Osteocyte (in vitro differentiated cells): ENCODE results near the gene TNK2. TPM values are rescaled to one million over a fixed set of nuclear protein-coding genes. Genes with fewer than 3 reads are reported as not detected.

Experiments
- DNase-seq: peaks from one replicate; pipeline ENCODE4 v3.0.0; 2021; ENCODE audit warnings: mixed read lengths; ENCODE audit not compliant: unreplicated experiment; ENCODE audit errors: extremely low spot score
- H3K27ac Mint-ChIP-seq: one replicate; pipeline ENCODE4 v1.8.0; 2021; ENCODE audit warnings: mild to moderate bottlenecking, mixed read lengths; ENCODE audit not compliant: unreplicated experiment
- H3K27me3 Mint-ChIP-seq: one replicate; pipeline ENCODE4 v1.8.0; 2021; ENCODE audit warnings: mixed read lengths; ENCODE audit not compliant: unreplicated experiment
- H3K36me3 Mint-ChIP-seq: one replicate; pipeline ENCODE4 v1.8.0; 2021; ENCODE audit warnings: mixed read lengths; ENCODE audit not compliant: unreplicated experiment
- H3K4me1 Mint-ChIP-seq: one replicate; pipeline ENCODE4 v1.8.0; 2021; ENCODE audit warnings: mixed read lengths; ENCODE audit not compliant: unreplicated experiment
- H3K4me3 Mint-ChIP-seq: one replicate; pipeline ENCODE4 v1.8.0; 2021; ENCODE audit warnings: mild to moderate bottlenecking, moderate library complexity, mixed read lengths; ENCODE audit not compliant: unreplicated experiment
- H3K9me3 Mint-ChIP-seq: one replicate; pipeline ENCODE4 v1.8.0; 2021; ENCODE audit warnings: mixed read lengths; ENCODE audit not compliant: unreplicated experiment
- total RNA-seq: library from RNA; stranded (reverse); gene quantifications from 2 replicates; pipeline ENCODE4 v1.2.1, GENCODE V29; 2021
- TF ChIP-seq, protein P1 (sequence below): fragments of 200-600 bp; sonication (generic); IDR thresholded peaks from 2 replicates; pipeline ENCODE4 v1.5.0; 2021; ENCODE audit warnings: antibody characterized with exemption, mild to moderate bottlenecking, moderate library complexity

TNK2 gene
- total RNA-seq, 1 donor from 2014 or later: 54.2 TPM

DNA sequence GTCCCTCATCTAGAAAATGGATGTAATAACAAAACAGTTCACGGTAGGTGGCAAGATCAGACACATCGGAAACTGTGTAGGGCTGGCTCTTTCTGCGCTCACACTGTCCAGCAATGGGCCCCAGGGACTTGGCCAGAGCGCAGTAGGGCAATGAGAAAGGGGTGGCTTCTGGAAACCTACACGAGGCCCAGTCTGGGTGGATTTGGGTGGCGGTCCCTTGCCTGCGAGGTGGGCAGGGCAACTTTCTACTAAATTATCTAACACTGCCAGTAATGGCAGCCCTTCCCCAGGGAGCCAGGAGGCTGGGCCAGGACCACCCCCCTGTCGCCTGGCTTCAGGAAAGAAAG is 2.1 kb upstream of the TNK2 start:
- Mint-ChIP-seq H3K4me1 (peaks cover 42% of the 10 kb centered on the region), H3K36me3 (no peaks in the 10 kb centered on the region), H3K27ac (no peak overlapping the region), H3K9me3 (no peaks in the 10 kb centered on the region), H3K4me3 (peak overlapping the region; percentile 69), H3K27me3 (no peaks in the 10 kb centered on the region)
- TF ChIP-seq, protein P1, sequence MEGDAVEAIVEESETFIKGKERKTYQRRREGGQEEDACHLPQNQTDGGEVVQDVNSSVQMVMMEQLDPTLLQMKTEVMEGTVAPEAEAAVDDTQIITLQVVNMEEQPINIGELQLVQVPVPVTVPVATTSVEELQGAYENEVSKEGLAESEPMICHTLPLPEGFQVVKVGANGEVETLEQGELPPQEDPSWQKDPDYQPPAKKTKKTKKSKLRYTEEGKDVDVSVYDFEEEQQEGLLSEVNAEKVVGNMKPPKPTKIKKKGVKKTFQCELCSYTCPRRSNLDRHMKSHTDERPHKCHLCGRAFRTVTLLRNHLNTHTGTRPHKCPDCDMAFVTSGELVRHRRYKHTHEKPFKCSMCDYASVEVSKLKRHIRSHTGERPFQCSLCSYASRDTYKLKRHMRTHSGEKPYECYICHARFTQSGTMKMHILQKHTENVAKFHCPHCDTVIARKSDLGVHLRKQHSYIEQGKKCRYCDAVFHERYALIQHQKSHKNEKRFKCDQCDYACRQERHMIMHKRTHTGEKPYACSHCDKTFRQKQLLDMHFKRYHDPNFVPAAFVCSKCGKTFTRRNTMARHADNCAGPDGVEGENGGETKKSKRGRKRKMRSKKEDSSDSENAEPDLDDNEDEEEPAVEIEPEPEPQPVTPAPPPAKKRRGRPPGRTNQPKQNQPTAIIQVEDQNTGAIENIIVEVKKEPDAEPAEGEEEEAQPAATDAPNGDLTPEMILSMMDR: no peak
- DNase-seq: no peak

DNA sequence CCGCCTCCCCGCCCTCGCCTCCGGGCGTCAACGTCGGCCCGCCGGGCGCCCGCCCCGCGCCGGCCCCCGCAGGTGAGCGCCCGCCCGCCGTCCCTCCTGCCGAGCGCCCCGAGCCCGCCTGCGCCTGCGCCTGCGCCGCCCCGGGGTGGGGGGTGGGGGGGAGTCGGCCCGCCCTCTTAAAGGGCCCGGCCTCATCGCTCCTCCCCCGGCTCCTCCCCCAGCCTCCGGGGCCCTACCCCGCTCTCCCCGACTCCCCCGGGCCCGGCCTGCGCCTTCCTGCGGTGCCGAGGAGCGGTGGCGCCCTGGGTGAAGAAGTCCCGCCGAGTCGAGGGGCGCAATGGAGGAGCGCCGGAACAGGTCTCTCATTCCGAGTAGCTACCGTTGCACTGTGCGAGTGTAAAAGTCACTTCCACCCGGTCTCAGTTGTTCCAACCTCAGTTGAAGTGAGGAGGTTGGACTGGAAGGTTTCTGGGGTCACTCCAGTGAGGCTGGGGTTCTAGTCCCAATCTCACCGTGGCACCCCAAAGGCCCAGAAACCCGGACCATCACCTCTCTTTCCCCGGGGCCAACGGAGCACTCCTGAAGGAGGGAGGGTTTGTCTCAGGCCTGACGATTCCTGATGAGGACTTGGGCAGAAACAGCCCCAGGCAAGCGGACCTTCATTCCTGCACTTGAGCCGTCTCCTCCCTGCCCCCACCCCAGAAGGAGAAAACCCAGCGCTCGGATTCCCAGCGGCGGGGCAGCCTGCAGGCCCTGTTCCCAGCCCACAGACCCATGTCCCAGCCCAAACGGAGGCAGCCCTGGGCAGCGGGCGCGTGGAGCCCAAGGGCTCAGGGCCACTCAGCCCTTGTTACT is 1.5 kb upstream of the TNK2 start:
- H3K4me1 Mint-ChIP-seq: peaks cover 41% of the 10 kb centered on the region
- H3K36me3 Mint-ChIP-seq: no peaks in the 10 kb centered on the region
- TF ChIP-seq, protein P1: no peak
- H3K27ac Mint-ChIP-seq: no peak overlapping the region
- no peaks in the 10 kb centered on the region for H3K9me3 Mint-ChIP-seq
- H3K4me3 Mint-ChIP-seq: peak overlapping the region; percentile 69
- peak; percentile 92 for DNase-seq
- H3K27me3 Mint-ChIP-seq: no peaks in the 10 kb centered on the region

- DNase-seq: no peak
- TF ChIP-seq, protein P1: peak; percentile 8
- H3K4me1 Mint-ChIP-seq: peaks cover 38% of the 10 kb centered on the region
These were observed 587 bp upstream of the TNK2 start for GRCh38 chr3:195908694-195909581.

DNA sequence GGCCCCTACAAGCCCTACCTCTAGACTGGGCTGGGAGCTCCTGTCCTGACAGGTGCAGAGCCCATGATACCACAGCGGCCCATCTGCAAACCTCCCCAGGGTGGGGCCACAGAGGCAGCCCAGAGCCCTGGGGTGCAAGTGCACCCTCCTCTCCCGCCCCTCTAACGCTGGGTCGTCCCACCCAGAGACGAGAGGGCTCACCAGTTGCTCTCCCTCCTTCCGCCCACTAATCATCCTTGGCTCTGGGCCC is 742 bp downstream of the TNK2 start:
- H3K4me1 Mint-ChIP-seq: peaks cover 40% of the 10 kb centered on the region

More at GRCh38 chr3:195908694-195909581, 587 bp upstream of the TNK2 start:
- Mint-ChIP-seq H3K27ac (no peak overlapping the region), H3K27me3 (no peaks in the 10 kb centered on the region), H3K36me3 (no peaks in the 10 kb centered on the region), H3K4me3 (peak overlapping the region; percentile 83), H3K9me3 (no peaks in the 10 kb centered on the region)

More for the DNA sequence above, 742 bp downstream of the TNK2 start:
- Mint-ChIP-seq H3K4me3 (peak overlapping the region; percentile 83), H3K27ac (no peak overlapping the region), H3K36me3 (no peaks in the 10 kb centered on the region), H3K9me3 (no peaks in the 10 kb centered on the region), H3K27me3 (no peaks in the 10 kb centered on the region)
- TF ChIP-seq, protein P1: no peak
- DNase-seq: no peak
